A549 (cell line): ENCODE results near the gene HDGF. TPM values are rescaled to one million over a fixed set of nuclear protein-coding genes. Genes with fewer than 3 reads are reported as not detected.
A peak's percentile ranks its signal among the peaks of the same experiment; 100 is the strongest.

Experiments
- ATAC-seq, 2 experiments: fragments of 200-7000 bp in 1 of 2; fragments of >200 bp in 1 of 2; cut with Nextera tagmentation in 1 of 2; cut with Tn5 transposase in 1 of 2; 3 replicates each; pipeline versions ENCODE4 v1.8.0 to v1.9.1; 2018 to 2020; ENCODE audit warnings: mild to moderate bottlenecking in 1 of 2, moderate library complexity in 1 of 2
- CTCF ChIA-PET: fragments of 300-600 bp; sonication (Branson Sonifier 250); formaldehyde crosslinking; extraction: SDS; loops from one replicate; lab custom pipeline; 2021; ENCODE audit warnings: antibody characterized with exemption, inconsistent platforms; lab: Yijun Ruan, JAX
- POLR2A ChIA-PET: fragments of 350-600 bp; formaldehyde crosslinking; extraction: SDS; loops from one replicate; lab custom pipeline; 2021; ENCODE audit warnings: antibody characterized with exemption, inconsistent platforms; lab: Yijun Ruan, JAX
- DNase-seq, 2 experiments: peaks; one replicate each; pipeline versions ENCODE4 v3.0.0 to v3.0.0-alpha.2; 2011 to 2016; ENCODE audit warnings: low read depth in 1 of 2, low spot score in 1 of 2
- FAIRE-seq: peaks from 2 replicates; lab custom pipeline; 2011; peaks lifted over from hg19 to GRCh38; lab: Jason Lieb, UNC
- H3K27ac ChIP-seq, 2 experiments: fragments of >200 bp; sonication (Bioruptor Twin); formaldehyde crosslinking; 3 replicates each; pipeline ENCODE4 v1.5.1; 2016 to 2017
- H3K4me1 ChIP-seq: fragments of >200 bp; sonication (Bioruptor Twin); formaldehyde crosslinking; 3 replicates; pipeline ENCODE4 v1.6.1; 2016
- H3K4me2 ChIP-seq: fragments of >200 bp; sonication (Bioruptor Twin); formaldehyde crosslinking; 3 replicates; pipeline ENCODE4 v1.6.1; 2016
- H3K4me3 ChIP-seq: fragments of >200 bp; sonication (Bioruptor Twin); formaldehyde crosslinking; 3 replicates; pipeline ENCODE4 v1.5.1; 2016
- H3K9me3 ChIP-seq: fragments of >200 bp; sonication (Bioruptor Twin); formaldehyde crosslinking; 3 replicates; pipeline ENCODE4 v1.6.1; 2016
- CBX8 ChIP-seq: fragments of 200-600 bp; sonication (generic); IDR thresholded peaks from 2 replicates; pipeline ENCODE4 v1.6.1; 2016
- CHD4 ChIP-seq: fragments of 200-600 bp; sonication (generic); IDR thresholded peaks from 2 replicates; pipeline ENCODE4 v1.6.1; 2016; ENCODE audit warnings: antibody characterized with exemption, mild to moderate bottlenecking, borderline replicate concordance
- E2F6 ChIP-seq: IDR thresholded peaks from 2 replicates; pipeline ENCODE4 v1.6.1; 2012; ENCODE audit warnings: low read depth, borderline replicate concordance
- FOXS1 ChIP-seq: fragments of 250-450 bp; sonication (Bioruptor Pico); IDR thresholded peaks from 2 replicates; pipeline ENCODE4 v1.5.0; 2020; ENCODE audit warnings: mild to moderate bottlenecking, moderate library complexity
- HES2 ChIP-seq: fragments of >200 bp; sonication (Bioruptor Twin); formaldehyde crosslinking; IDR thresholded peaks from 2 replicates; pipeline ENCODE4 v1.6.1; 2016
- HOXB5 ChIP-seq: fragments of 250-450 bp; sonication (Bioruptor Pico); IDR thresholded peaks from 2 replicates; pipeline ENCODE4 v1.5.0; 2020; ENCODE audit warnings: mild to moderate bottlenecking, moderate library complexity
- JUNB ChIP-seq: fragments of >200 bp; sonication (Bioruptor Twin); formaldehyde crosslinking; IDR thresholded peaks from 2 replicates; pipeline ENCODE4 v1.6.1; 2016
- NFE2L2 ChIP-seq: fragments of 150-350 bp; conservative IDR thresholded peaks from 2 replicates; pipeline ENCODE4 v1.6.1; 2014; ENCODE audit warnings: low read length
- NPAS2 ChIP-seq: fragments of 250-450 bp; sonication (Bioruptor Pico); IDR thresholded peaks from 2 replicates; pipeline ENCODE4 v1.8.0; 2022; ENCODE audit warnings: mild to moderate bottlenecking, moderate library complexity, borderline replicate concordance
- PBX3 ChIP-seq: IDR thresholded peaks from 2 replicates; pipeline ENCODE4 v1.6.1; 2012
- RARB ChIP-seq: fragments of 250-450 bp; sonication (Bioruptor Pico); IDR thresholded peaks from 2 replicates; pipeline ENCODE4 v1.8.0; 2021; ENCODE audit warnings: mild to moderate bottlenecking, moderate library complexity
- SREBF2 ChIP-seq: fragments of 450-650 bp; IDR thresholded peaks from 2 replicates; pipeline ENCODE4 v1.6.1; 2014; ENCODE audit warnings: mild to moderate bottlenecking, moderate library complexity
- TFCP2L1 ChIP-seq: fragments of 250-450 bp; sonication (Bioruptor Pico); IDR thresholded peaks from 2 replicates; pipeline ENCODE4 v1.5.0; 2021; ENCODE audit warnings: mild to moderate bottlenecking
- USF2 ChIP-seq: fragments of 450-650 bp; IDR thresholded peaks from 2 replicates; pipeline ENCODE4 v1.6.1; 2014; ENCODE audit warnings: antibody characterized with exemption
- ZC3H11A ChIP-seq: fragments of 450-650 bp; IDR thresholded peaks from 2 replicates; pipeline ENCODE4 v1.6.1; 2014; ENCODE audit warnings: antibody characterized with exemption, mild to moderate bottlenecking
- ZSCAN20 ChIP-seq: fragments of 250-450 bp; sonication (Bioruptor Pico); IDR thresholded peaks from 2 replicates; pipeline ENCODE4 v1.8.0; 2022; ENCODE audit warnings: mild to moderate bottlenecking, moderate library complexity
- WGBS: methylation state at CpG from one replicate; pipeline ENCODE4 v1.1.6; 2017; ENCODE audit errors: missing lambda C conversion rate; 5-methylcytosine and 5-hydroxymethylcytosine counted together
- polyA plus RNA-seq, 4 experiments: library from polyadenylated mRNA; depleted of rRNA in 3 of 4; stranded (reverse); fragments of >200 nt; fragmentation: RNase III in 1 of 4; extraction: RNeasy Plus Mini Kit Qiagen cat#74134 plus additional on column Dnase treatment in 1 of 4; gene quantifications; 2 replicates in 3 of 4; 3 replicates in 1 of 4; pipeline ENCODE4 v1.2.3, GENCODE V29; 2011 to 2017
- TF ChIP-seq, protein P1 (sequence below): fragments of 200-600 bp; sonication (generic); IDR thresholded peaks from 2 replicates; pipeline ENCODE4 v1.6.1; 2016; ENCODE audit warnings: antibody characterized with exemption, mild to moderate bottlenecking, moderate library complexity
- TF ChIP-seq, protein P2 (sequence below): fragments of >200 bp; sonication (Bioruptor Twin); formaldehyde crosslinking; IDR thresholded peaks from 3 replicates; pipeline ENCODE4 v1.6.1; 2016
- TF ChIP-seq, protein P3 (sequence below): fragments of 150-350 bp; IDR thresholded peaks from 2 replicates; pipeline ENCODE4 v1.6.1; 2014; ENCODE audit warnings: low read depth, mild to moderate bottlenecking, low read length
- TF ChIP-seq, protein P4 (sequence below): fragments of 250-450 bp; sonication (Bioruptor Pico); IDR thresholded peaks from 2 replicates; pipeline ENCODE4 v1.5.0; 2020; ENCODE audit warnings: low read depth, mild to moderate bottlenecking, moderate library complexity

The HDGF gene
- polyA plus RNA-seq, 2 of the 4 experiments (the other 2 are of a cell fraction) = 299 to 428 TPM

DNA sequence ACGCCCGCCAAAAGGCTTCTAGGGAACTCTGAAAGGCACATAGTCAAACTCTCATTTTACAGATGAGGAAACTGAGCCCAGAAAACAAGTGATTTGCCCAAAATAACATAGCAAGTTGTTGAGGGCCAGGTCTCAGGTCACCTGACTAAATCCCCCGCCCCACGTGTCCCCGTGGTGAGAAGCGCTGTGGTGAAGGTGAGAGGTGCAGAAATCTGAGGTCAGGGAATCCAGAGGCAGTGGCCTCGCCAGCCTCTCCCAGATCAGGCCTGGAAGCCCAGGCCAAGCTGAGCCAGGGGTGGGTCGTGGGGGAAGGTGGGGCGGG lies 5.1 kb downstream of the HDGF start:
- H3K4me1 ChIP-seq = peaks cover 52% of the 10 kb centered on the region
- H3K4me3 ChIP-seq = peak overlapping the region; percentile 92
- peak; percentile 92 for TF ChIP-seq USF2
- no peak for TF ChIP-seq NPAS2 (CRISPR knock-in tag)
- POLR2A ChIA-PET = interaction anchor here (1.0 to 3.1 kb wide), 3 partner anchors 18 to 21 kb away, joined by 7 to 21 read pairs (median 7); partner anchors contain the start of genes ISG20L2, METTL25B and PRCC
- H3K4me2 ChIP-seq = peak overlapping the region; percentile 92
- FAIRE-seq (no peak), ATAC-seq (no peak), DNase-seq (no peak)
- 48% methylated on average over 6 of the region's 9 CpGs for WGBS
- no peaks in the 10 kb centered on the region for H3K9me3 ChIP-seq
- peak overlapping the region; percentile 99 to 100 for H3K27ac ChIP-seq
- CTCF ChIA-PET = interaction anchor here (0.6 to 10.5 kb wide), 4 partner anchors 12 to 87 kb away, joined by 3 to 130 read pairs (median 6); partner anchors contain the start of genes ISG20L2 and METTL25B

DNA sequence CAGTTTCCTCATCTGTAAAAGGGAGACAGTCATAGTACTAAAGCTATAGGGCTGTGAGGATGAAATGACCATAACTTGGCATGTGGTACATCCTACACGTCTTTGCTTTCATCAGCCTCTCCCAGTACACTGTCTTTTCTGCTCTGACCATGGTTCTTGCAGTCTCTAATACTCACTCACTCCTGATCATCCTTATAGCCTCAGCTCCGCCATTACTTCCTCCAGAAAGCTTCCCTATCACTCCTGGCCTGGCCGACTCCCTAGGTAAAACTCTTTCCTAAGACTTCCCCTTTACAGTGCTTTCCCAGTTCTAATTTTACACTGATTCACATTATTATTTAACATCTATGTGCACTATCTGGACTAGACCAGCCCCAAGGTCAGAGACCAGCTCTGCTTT lies 5.6 kb downstream of the HDGF start:
- FAIRE-seq = no peak
- H3K9me3 ChIP-seq = no peaks in the 10 kb centered on the region
- POLR2A ChIA-PET = interaction anchor here (1.0 to 3.1 kb wide), 3 partner anchors 18 to 21 kb away, joined by 7 to 21 read pairs (median 7); partner anchors contain the start of genes ISG20L2, METTL25B and PRCC
- ATAC-seq = no peak
- H3K4me2 ChIP-seq = peak overlapping the region; percentile 92
- WGBS = 78% methylated on average over 3 of the region's 3 CpGs
- CTCF ChIA-PET = interaction anchor here (0.6 to 10.5 kb wide), 7 partner anchors 12 to 146 kb away, joined by 3 to 130 read pairs (median 4); partner anchors contain the start of genes ISG20L2 and METTL25B
- peak overlapping the region; percentile 92 for H3K4me3 ChIP-seq
- peak overlapping the region; percentile 99 to 100 for H3K27ac ChIP-seq
- peaks cover 53% of the 10 kb centered on the region for H3K4me1 ChIP-seq
- DNase-seq = no peak
- TF ChIP-seq, protein P1, sequence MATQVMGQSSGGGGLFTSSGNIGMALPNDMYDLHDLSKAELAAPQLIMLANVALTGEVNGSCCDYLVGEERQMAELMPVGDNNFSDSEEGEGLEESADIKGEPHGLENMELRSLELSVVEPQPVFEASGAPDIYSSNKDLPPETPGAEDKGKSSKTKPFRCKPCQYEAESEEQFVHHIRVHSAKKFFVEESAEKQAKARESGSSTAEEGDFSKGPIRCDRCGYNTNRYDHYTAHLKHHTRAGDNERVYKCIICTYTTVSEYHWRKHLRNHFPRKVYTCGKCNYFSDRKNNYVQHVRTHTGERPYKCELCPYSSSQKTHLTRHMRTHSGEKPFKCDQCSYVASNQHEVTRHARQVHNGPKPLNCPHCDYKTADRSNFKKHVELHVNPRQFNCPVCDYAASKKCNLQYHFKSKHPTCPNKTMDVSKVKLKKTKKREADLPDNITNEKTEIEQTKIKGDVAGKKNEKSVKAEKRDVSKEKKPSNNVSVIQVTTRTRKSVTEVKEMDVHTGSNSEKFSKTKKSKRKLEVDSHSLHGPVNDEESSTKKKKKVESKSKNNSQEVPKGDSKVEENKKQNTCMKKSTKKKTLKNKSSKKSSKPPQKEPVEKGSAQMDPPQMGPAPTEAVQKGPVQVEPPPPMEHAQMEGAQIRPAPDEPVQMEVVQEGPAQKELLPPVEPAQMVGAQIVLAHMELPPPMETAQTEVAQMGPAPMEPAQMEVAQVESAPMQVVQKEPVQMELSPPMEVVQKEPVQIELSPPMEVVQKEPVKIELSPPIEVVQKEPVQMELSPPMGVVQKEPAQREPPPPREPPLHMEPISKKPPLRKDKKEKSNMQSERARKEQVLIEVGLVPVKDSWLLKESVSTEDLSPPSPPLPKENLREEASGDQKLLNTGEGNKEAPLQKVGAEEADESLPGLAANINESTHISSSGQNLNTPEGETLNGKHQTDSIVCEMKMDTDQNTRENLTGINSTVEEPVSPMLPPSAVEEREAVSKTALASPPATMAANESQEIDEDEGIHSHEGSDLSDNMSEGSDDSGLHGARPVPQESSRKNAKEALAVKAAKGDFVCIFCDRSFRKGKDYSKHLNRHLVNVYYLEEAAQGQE = no peak
- TF ChIP-seq JUNB (no peak), CBX8 (no peak), NFE2L2 (no peak)
- TF ChIP-seq, protein P2, sequence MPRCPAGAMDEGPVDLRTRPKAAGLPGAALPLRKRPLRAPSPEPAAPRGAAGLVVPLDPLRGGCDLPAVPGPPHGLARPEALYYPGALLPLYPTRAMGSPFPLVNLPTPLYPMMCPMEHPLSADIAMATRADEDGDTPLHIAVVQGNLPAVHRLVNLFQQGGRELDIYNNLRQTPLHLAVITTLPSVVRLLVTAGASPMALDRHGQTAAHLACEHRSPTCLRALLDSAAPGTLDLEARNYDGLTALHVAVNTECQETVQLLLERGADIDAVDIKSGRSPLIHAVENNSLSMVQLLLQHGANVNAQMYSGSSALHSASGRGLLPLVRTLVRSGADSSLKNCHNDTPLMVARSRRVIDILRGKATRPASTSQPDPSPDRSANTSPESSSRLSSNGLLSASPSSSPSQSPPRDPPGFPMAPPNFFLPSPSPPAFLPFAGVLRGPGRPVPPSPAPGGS = no peak
- TF ChIP-seq, protein P3, sequence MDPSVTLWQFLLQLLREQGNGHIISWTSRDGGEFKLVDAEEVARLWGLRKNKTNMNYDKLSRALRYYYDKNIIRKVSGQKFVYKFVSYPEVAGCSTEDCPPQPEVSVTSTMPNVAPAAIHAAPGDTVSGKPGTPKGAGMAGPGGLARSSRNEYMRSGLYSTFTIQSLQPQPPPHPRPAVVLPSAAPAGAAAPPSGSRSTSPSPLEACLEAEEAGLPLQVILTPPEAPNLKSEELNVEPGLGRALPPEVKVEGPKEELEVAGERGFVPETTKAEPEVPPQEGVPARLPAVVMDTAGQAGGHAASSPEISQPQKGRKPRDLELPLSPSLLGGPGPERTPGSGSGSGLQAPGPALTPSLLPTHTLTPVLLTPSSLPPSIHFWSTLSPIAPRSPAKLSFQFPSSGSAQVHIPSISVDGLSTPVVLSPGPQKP = no peak

DNA sequence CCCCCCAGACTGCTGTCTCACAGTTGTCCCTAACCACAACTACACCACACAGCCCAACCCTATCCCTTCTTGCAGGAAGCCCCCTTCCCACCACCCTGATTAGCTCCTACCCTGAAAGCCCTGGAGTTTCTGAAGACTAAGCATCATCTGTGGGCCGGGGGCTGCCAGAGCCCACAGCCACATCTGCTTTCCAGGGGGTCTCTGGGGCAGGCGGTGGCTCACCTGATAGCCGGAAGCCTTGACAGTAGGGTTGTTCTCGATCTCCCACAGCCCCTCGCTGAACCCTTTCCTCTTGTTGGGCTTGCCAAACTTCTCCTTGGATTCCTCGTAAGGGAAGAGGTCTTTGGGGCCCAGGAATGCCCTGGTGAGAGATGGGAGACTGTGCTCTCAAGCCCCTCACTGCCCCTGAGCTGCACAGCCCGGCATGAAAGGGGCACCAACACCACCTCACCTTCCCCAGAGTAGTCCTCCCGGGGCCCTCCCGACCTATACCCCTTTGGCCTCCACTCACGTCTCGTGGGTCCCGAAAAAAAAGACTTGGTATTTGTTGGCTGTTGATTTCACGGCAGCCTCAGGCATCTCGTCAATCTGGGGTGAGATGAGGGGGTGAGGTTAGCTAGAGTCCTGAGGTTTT lies 6.6 kb downstream of the HDGF start:
- DNase-seq (no peak), FAIRE-seq (no peak), ATAC-seq (no peak)
- no peaks in the 10 kb centered on the region for H3K9me3 ChIP-seq
- H3K4me2 ChIP-seq = peak overlapping the region; percentile 92; the same call in 2 of the 3 replicates
- no peak overlapping the region for H3K4me3 ChIP-seq
- WGBS = 83% methylated on average over 14 of the region's 14 CpGs
- ChIA-PET POLR2A (interaction anchor here (0.7 kb wide), 1 partner anchor 188 kb away, joined by 4 read pairs; no protein-coding TSS in a partner anchor), CTCF (interaction anchor here (0.9 to 10.5 kb wide), 5 partner anchors 19 to 147 kb away, joined by 3 to 130 read pairs (median 5); partner anchors contain the start of genes ISG20L2 and METTL25B)
- H3K27ac ChIP-seq = peak overlapping the region; percentile 99 to 100; a peak in 3 of 6 replicates
- H3K4me1 ChIP-seq = peaks cover 53% of the 10 kb centered on the region
- no peak for TF ChIP-seq E2F6
- TF ChIP-seq USF2 = no peak
- no peak for TF ChIP-seq ZSCAN20 (CRISPR knock-in tag)
- no peak for TF ChIP-seq ZC3H11A
- no peak for TF ChIP-seq FOXS1 (CRISPR knock-in tag)
- no peak for TF ChIP-seq SREBF2
- TF ChIP-seq TFCP2L1 (CRISPR knock-in tag) = no peak
- no peak for TF ChIP-seq CHD4
- no peak for TF ChIP-seq PBX3
- no peak for TF ChIP-seq HES2
- TF ChIP-seq RARB (CRISPR knock-in tag) = no peak
- no peak for TF ChIP-seq HOXB5 (CRISPR knock-in tag)
- TF ChIP-seq, protein P4, sequence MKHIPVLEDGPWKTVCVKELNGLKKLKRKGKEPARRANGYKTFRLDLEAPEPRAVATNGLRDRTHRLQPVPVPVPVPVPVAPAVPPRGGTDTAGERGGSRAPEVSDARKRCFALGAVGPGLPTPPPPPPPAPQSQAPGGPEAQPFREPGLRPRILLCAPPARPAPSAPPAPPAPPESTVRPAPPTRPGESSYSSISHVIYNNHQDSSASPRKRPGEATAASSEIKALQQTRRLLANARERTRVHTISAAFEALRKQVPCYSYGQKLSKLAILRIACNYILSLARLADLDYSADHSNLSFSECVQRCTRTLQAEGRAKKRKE (CRISPR knock-in tag) = no peak
